CD8-positive, alpha-beta memory T cell (primary cell): ENCODE results near the gene SNUPN. TPM values are rescaled to one million over a fixed set of nuclear protein-coding genes. Genes with fewer than 3 reads are reported as not detected.

Source experiments
- CTCF ChIA-PET: fragments of 350-600 bp; sonication (Branson Sonifier 250); formaldehyde crosslinking; loops from one replicate; lab custom pipeline; 2021; ENCODE audit warnings: antibody characterized with exemption; lab: Charles Lee
- POLR2A ChIA-PET: fragments of 350-600 bp; sonication (Branson Sonifier 250); formaldehyde crosslinking; loops from one replicate; lab custom pipeline; 2021; ENCODE audit warnings: antibody characterized with exemption; lab: Charles Lee
- DNase-seq, 5 donors: peaks; one replicate each; pipeline versions ENCODE4 v3.0.0 to v3.0.0-alpha.2; 2020 to 2022; ENCODE audit warnings: mixed read lengths in 1 of 5
- H3K27ac ChIP-seq: one replicate; pipeline ENCODE4 v1.7.0; 2013; ENCODE audit warnings: low read depth, mild to moderate bottlenecking, low read length, moderate library complexity
- H3K27me3 ChIP-seq: 2 replicates; pipeline ENCODE4 v1.7.0; 2013; ENCODE audit warnings: low read length, mild to moderate bottlenecking; ENCODE audit not compliant: insufficient read depth, poor library complexity, severe bottlenecking
- H3K36me3 ChIP-seq: 2 replicates; pipeline ENCODE4 v1.7.0; 2013; ENCODE audit warnings: mild to moderate bottlenecking, low read length, moderate library complexity; ENCODE audit not compliant: insufficient read depth
- H3K4me1 ChIP-seq: 2 replicates; pipeline ENCODE4 v1.7.0; 2013; ENCODE audit warnings: mild to moderate bottlenecking, low read length, moderate library complexity; ENCODE audit not compliant: insufficient read depth
- H3K4me3 ChIP-seq: 2 replicates; pipeline ENCODE4 v1.7.0; 2013; ENCODE audit warnings: mild to moderate bottlenecking, low read length
- H3K9me3 ChIP-seq: 2 replicates; pipeline ENCODE4 v1.7.0; 2013; ENCODE audit warnings: mild to moderate bottlenecking, low read length
- H3K27ac Mint-ChIP-seq, 8 donors: one replicate each; pipeline ENCODE4 v1.8.0; 2020 to 2021; ENCODE audit warnings: mixed read lengths in 8 of 8, mild to moderate bottlenecking in 6 of 8, inconsistent platforms in 3 of 8, moderate library complexity in 3 of 8
- H3K27me3 Mint-ChIP-seq, 2 donors: one replicate each; pipeline ENCODE4 v1.8.0; 2020 to 2021; ENCODE audit warnings: mixed read lengths in 2 of 2, mild to moderate bottlenecking in 1 of 2, moderate library complexity in 1 of 2
- H3K36me3 Mint-ChIP-seq, 3 donors: one replicate each; pipeline ENCODE4 v1.8.0; 2020 to 2021; ENCODE audit warnings: mixed read lengths in 3 of 3, inconsistent platforms in 1 of 3, mild to moderate bottlenecking in 1 of 3
- H3K4me1 Mint-ChIP-seq, 3 donors: one replicate each; pipeline ENCODE4 v1.8.0; 2020 to 2021; ENCODE audit warnings: mixed read lengths in 3 of 3, inconsistent platforms in 1 of 3, mild to moderate bottlenecking in 1 of 3
- H3K4me3 Mint-ChIP-seq, 7 donors: one replicate each; pipeline ENCODE4 v1.8.0; 2020 to 2021; ENCODE audit warnings: mixed read lengths in 7 of 7, mild to moderate bottlenecking in 6 of 7, moderate library complexity in 4 of 7, inconsistent platforms in 2 of 7
- H3K9me3 Mint-ChIP-seq, 5 donors: one replicate each; pipeline ENCODE4 v1.8.0; 2020 to 2022; ENCODE audit warnings: mixed read lengths in 5 of 5, mild to moderate bottlenecking in 3 of 5, moderate library complexity in 2 of 5, inconsistent platforms in 1 of 5
- polyA plus RNA-seq: library from polyadenylated mRNA; unstranded; fragments of 300-500 nt; fragmentation: Illumina TruSeq; gene quantifications from one replicate; pipeline ENCODE4 v1.2.3, GENCODE V29; 2021
- total RNA-seq, 2 experiments: library from RNA; stranded (reverse); gene quantifications; one replicate each; pipeline ENCODE4 v1.2.3, GENCODE V29; 2021

The SNUPN gene
- 10 to 100 TPM; 24.6 to 26.9 TPM for total RNA-seq
- polyA plus RNA-seq, result 37.4 TPM

GRCh38 chr15:75625542-75626347 is at the start of gene SNUPN:
Gene SNUPN, minus strand, starts transcription at chr15:75625725. Its CDS starts 4,674 bp downstream, at chr15:75621051.
- H3K4me3 ChIP-seq, result peak within 1 kb of the TSS; percentile 78
- POLR2A ChIA-PET, result interaction anchor here (0.7 to 2.8 kb wide), 9 partner anchors 12 to 257 kb away, joined by 3 to 51 read pairs (median 9); partner anchors contain the start of genes IMP3, MAN2C1, PTPN9 and SIN3A
- peak; percentile 85 to 95 (median 87) for DNase-seq

DNA sequence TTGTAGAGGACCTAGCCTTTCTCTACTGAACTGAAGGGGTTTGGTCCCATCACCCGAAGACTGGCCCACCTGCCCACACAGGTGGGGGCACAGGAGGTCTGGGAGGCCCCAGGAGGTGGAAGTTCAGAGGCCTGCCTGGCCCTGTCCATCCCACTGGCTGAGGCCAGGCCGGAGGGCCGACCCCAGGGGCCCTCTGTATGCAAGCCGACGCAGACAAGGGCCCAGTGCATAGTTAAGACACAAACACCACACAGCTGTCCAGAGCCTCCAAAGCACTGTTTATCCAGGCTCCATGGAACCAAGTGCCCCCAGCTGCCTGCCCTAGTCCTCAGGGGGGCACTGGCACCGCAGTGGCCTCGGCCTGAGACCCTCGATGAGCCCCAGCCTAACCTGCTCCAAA is 48.8 kb upstream of the SNUPN start:
- Histone ChIP-seq H3K4me3 (no peak overlapping the region), H3K9me3 (no peaks in the 10 kb centered on the region), H3K4me1 (no peaks in the 10 kb centered on the region), H3K27ac (no peak overlapping the region), H3K36me3 (no peaks in the 10 kb centered on the region), H3K27me3 (no peaks in the 10 kb centered on the region)
- CTCF ChIA-PET, result no interaction called here
- Mint-ChIP-seq H3K4me3 (no peak overlapping the region), H3K27me3 (peaks cover 0 to 4% of the 10 kb centered on the region in 2 donors), H3K27ac (no peak overlapping the region), H3K9me3 (peaks cover 0 to 2% (median 0%) of the 10 kb centered on the region in 5 donors), H3K4me1 (no peaks in the 10 kb centered on the region), H3K36me3 (no peaks in the 10 kb centered on the region)
- POLR2A ChIA-PET, result no interaction called here
- no peak for DNase-seq

More at GRCh38 chr15:75625542-75626347, at the start of gene SNUPN:
- Mint-ChIP-seq H3K27ac (peak within 1 kb of the TSS; percentile 96 to 100 (median 98)), H3K4me3 (peak within 1 kb of the TSS; percentile 89 to 97 (median 90)), H3K9me3 (no peaks in the 10 kb centered on the region), H3K36me3 (peaks cover 0 to 9% (median 1%) of the 10 kb centered on the region in 3 donors), H3K4me1 (peaks cover 19 to 33% (median 28%) of the 10 kb centered on the region in 3 donors), H3K27me3 (no peaks in the 10 kb centered on the region)
- H3K4me1 ChIP-seq, result peaks cover 24% of the 10 kb centered on the region
- peak within 1 kb of the TSS; percentile 85 for H3K27ac ChIP-seq
- no peaks in the 10 kb centered on the region for H3K9me3 ChIP-seq
- CTCF ChIA-PET, result interaction anchor here (0.7 to 2.1 kb wide), 9 partner anchors 10 to 257 kb away, joined by 3 to 16 read pairs (median 5); partner anchors contain the start of genes IMP3, MAN2C1, PTPN9 and SNX33
- no peaks in the 10 kb centered on the region for H3K36me3 ChIP-seq
- no peaks in the 10 kb centered on the region for H3K27me3 ChIP-seq

DNA sequence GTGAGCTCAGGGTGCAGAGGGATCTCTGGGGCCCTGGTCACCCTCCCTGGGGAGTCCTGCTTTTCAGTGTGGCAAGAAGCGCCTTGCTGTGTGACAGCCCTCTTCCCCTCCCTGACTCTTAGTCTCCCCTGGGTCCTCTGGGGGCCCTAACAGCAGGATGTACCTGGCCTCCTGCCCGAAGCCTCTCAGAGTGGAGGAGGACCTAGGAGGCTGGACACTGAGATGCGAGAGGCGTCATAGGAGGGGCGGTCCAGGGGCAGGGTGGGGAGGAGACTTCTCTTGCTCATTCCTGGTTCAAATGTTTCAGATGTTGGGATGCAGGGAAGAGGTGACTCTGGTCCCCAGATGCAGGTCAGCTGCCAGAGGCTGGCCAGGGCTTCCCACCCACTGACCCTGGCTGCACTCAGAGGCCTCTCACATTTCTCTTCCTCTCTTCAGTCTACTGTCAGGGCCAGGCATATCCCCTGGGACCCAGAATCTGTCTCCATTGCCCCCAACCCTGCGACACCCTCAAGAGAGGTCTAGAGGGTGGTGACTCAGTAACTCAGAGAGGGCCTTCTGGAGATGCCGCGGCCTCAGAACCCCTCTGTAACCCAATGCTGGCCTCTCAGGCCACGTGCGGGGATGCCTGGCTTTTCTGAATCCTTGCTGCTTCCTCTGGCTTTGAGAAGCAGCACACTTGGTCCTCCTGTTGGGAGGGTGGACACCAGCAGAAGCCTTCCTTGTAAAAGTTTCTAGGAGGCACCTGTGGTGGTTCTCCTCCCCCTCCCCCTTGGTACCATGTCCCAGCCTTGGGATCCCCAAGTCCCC is 48.1 kb upstream of the SNUPN start:
- ChIA-PET POLR2A (no interaction called here), CTCF (interaction anchor here (1.1 kb wide), 1 partner anchor 306 kb away, joined by 5 read pairs; no protein-coding TSS in a partner anchor)
- Mint-ChIP-seq H3K4me3 (no peak overlapping the region), H3K4me1 (no peaks in the 10 kb centered on the region), H3K36me3 (no peaks in the 10 kb centered on the region), H3K27me3 (peaks cover 0 to 4% of the 10 kb centered on the region in 2 donors), H3K27ac (no peak overlapping the region), H3K9me3 (peaks cover 0 to under 1% (median 0%) of the 10 kb centered on the region in 5 donors)
- no peaks in the 10 kb centered on the region for H3K36me3 ChIP-seq
- no peak overlapping the region for H3K4me3 ChIP-seq
- no peaks in the 10 kb centered on the region for H3K27me3 ChIP-seq
- no peaks in the 10 kb centered on the region for H3K4me1 ChIP-seq
- no peak for DNase-seq
- H3K27ac ChIP-seq, result no peak overlapping the region
- no peaks in the 10 kb centered on the region for H3K9me3 ChIP-seq

GRCh38 chr15:75672646-75673425 is 47.3 kb upstream of the SNUPN start:
- Histone ChIP-seq H3K27ac (no peak overlapping the region), H3K4me3 (no peak overlapping the region), H3K36me3 (no peaks in the 10 kb centered on the region), H3K27me3 (no peaks in the 10 kb centered on the region), H3K9me3 (no peaks in the 10 kb centered on the region), H3K4me1 (no peaks in the 10 kb centered on the region)
- DNase-seq, result no peak
- H3K27ac Mint-ChIP-seq, result peak overlapping the region in 1 of 8 donors; percentile 38
- ChIA-PET POLR2A (no interaction called here), CTCF (interaction anchor here (1.1 kb wide), 1 partner anchor 305 kb away, joined by 5 read pairs; no protein-coding TSS in a partner anchor)
- no peak overlapping the region for H3K4me3 Mint-ChIP-seq
- H3K36me3 Mint-ChIP-seq, result no peaks in the 10 kb centered on the region
- peaks cover 0 to 4% of the 10 kb centered on the region in 2 donors for H3K27me3 Mint-ChIP-seq
- no peaks in the 10 kb centered on the region for H3K4me1 Mint-ChIP-seq
- no peaks in the 10 kb centered on the region for H3K9me3 Mint-ChIP-seq

DNA sequence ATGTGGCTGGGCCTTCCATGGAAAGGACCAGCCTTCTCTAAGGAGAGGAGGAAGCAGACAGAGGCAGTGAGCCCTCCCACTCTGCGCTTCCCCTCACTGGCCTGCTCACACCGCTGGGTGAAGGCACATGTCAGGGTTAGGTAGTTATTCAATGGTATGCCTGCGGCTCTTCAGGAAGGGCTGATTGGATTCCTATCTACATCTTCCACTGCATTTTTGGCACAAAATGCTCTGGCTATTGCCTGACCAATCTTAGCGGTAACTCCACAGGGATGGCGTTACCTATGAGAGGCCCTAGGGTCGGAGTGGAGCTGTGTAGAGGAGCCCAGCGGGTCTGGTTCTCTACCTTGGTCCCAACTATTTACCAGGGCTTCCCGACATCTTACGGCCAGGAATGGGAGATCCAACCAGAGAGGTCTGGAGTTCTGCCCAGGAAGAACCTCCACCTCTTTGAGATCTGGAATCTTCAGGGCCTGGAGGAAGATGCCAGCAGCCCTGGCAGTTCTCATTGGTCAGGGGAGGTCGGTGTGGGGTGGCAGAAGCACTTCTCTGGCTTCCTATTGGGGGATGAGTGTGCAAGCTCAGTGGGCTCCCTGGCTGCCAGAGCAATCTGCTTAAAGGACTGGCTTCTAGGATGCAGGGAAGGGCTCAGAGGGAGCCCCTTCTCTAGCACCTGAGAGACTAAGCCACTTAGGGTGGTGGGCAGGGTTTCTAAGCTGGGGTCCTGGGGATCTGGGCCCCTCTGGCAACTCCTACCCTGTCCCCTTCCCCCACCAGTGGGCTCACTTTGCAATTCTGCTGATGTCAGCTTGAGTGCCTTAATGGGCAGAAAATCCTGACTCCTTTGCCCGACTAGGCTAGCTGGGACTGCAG is 46.4 kb upstream of the SNUPN start:
- H3K27ac ChIP-seq, result no peak overlapping the region
- H3K9me3 ChIP-seq, result no peaks in the 10 kb centered on the region
- Mint-ChIP-seq H3K27me3 (peaks cover 0 to 4% of the 10 kb centered on the region in 2 donors), H3K4me1 (no peaks in the 10 kb centered on the region), H3K4me3 (peak overlapping the region in 1 of 7 donors; percentile 23), H3K27ac (peak overlapping the region in 1 of 8 donors; percentile 38), H3K36me3 (no peaks in the 10 kb centered on the region), H3K9me3 (no peaks in the 10 kb centered on the region)
- ChIA-PET POLR2A (no interaction called here), CTCF (no interaction called here)
- no peaks in the 10 kb centered on the region for H3K36me3 ChIP-seq
- no peak overlapping the region for H3K4me3 ChIP-seq
- no peak for DNase-seq
- no peaks in the 10 kb centered on the region for H3K27me3 ChIP-seq
- H3K4me1 ChIP-seq, result no peaks in the 10 kb centered on the region

DNA sequence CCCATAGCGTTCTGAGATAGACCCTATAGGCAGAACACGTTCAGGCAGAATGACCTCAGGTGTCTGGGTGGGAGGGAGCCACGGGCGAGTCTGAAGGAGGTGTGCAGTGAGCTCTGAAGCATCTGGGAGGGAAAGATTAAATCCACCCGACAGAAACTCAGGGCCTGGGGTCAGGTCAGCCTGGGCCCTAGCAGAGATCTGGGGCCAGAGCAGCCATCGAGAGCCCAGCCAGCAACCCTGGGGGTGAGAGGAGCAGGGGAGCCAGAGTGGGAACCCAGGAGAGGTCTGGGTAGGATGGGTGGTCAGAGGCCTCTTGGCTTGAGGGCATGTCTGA is 44.3 kb upstream of the SNUPN start:
- DNase-seq, result no peak
- H3K27me3 ChIP-seq, result no peaks in the 10 kb centered on the region
- no peaks in the 10 kb centered on the region for H3K36me3 ChIP-seq
- Mint-ChIP-seq H3K27ac (peak overlapping the region in 1 of 8 donors; percentile 82), H3K36me3 (no peaks in the 10 kb centered on the region), H3K4me1 (no peaks in the 10 kb centered on the region), H3K9me3 (no peaks in the 10 kb centered on the region), H3K27me3 (peaks cover 0 to 3% of the 10 kb centered on the region in 2 donors), H3K4me3 (no peak overlapping the region)
- POLR2A ChIA-PET, result no interaction called here
- no peak overlapping the region for H3K4me3 ChIP-seq
- CTCF ChIA-PET, result no interaction called here
- no peaks in the 10 kb centered on the region for H3K4me1 ChIP-seq
- no peak overlapping the region for H3K27ac ChIP-seq
- H3K9me3 ChIP-seq, result no peaks in the 10 kb centered on the region
